Fibroblast of villous mesenchyme (primary cell): ENCODE data around the gene PDGFRB. TPM values are rescaled to one million over a fixed set of nuclear protein-coding genes. Genes with fewer than 3 reads are reported as not detected.

Experiments
- DNase-seq: peaks from one replicate; pipeline ENCODE4 v3.0.0-alpha.2; 2010; ENCODE audit warnings: low read depth
- H3K4me3 ChIP-seq: 2 replicates; pipeline ENCODE4 v1.5.1; 2011; ENCODE audit warnings: low read depth, mild to moderate bottlenecking, low read length
- total RNA-seq: library from RNA; depleted of rRNA; stranded (reverse); fragments of >200 nt; gene quantifications from 2 replicates; pipeline ENCODE4 v1.2.3, GENCODE V29; 2012
- TF ChIP-seq, protein P1 (sequence below): IDR thresholded peaks from 2 replicates; pipeline ENCODE4 v1.5.1; 2012; ENCODE audit warnings: low read depth, mild to moderate bottlenecking, low read length; ENCODE audit not compliant: insufficient read depth

PDGFRB gene
- total RNA-seq, 1 donor = 341 TPM

- no peak for DNase-seq
- TF ChIP-seq, protein P1, sequence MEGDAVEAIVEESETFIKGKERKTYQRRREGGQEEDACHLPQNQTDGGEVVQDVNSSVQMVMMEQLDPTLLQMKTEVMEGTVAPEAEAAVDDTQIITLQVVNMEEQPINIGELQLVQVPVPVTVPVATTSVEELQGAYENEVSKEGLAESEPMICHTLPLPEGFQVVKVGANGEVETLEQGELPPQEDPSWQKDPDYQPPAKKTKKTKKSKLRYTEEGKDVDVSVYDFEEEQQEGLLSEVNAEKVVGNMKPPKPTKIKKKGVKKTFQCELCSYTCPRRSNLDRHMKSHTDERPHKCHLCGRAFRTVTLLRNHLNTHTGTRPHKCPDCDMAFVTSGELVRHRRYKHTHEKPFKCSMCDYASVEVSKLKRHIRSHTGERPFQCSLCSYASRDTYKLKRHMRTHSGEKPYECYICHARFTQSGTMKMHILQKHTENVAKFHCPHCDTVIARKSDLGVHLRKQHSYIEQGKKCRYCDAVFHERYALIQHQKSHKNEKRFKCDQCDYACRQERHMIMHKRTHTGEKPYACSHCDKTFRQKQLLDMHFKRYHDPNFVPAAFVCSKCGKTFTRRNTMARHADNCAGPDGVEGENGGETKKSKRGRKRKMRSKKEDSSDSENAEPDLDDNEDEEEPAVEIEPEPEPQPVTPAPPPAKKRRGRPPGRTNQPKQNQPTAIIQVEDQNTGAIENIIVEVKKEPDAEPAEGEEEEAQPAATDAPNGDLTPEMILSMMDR = no peak
- no peak overlapping the region for H3K4me3 ChIP-seq
Measured at GRCh38 chr5:150133581-150134197, 22.0 kb downstream of the PDGFRB start.

DNA sequence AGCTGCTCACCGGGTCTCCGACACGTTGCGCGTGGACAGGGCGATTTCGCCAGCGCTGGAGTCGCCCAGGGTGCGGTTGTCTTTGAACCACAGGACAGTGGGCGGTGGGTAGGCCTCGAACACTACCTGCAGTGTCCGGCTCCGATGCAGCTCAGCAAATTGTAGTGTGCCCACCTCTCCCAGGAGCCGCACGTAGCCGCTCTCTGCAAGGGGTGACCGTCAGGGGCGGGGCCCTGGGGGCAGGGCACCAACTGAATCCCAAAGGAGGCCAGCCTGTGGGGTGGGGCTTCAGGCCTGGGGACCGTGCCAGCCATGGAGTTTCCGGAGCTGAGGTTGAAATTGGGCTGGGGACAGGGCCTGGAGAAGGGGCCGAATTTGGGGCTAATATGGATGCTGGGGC is 22.9 kb downstream of the PDGFRB start:
- TF ChIP-seq, protein P1 = no peak
- no peak overlapping the region for H3K4me3 ChIP-seq
- DNase-seq = no peak

GRCh38 chr5:150131978-150132694 is 23.5 kb downstream of the PDGFRB start:
- peak; percentile 58 for DNase-seq
- TF ChIP-seq, protein P1 = no peak

GRCh38 chr5:150131461-150131860 is 24.2 kb downstream of the PDGFRB start:
- TF ChIP-seq, protein P1 = no peak
- DNase-seq = no peak

More at GRCh38 chr5:150131978-150132694, 23.5 kb downstream of the PDGFRB start:
- H3K4me3 ChIP-seq = no peak overlapping the region

GRCh38 chr5:150130493-150130922 is 25.1 kb downstream of the PDGFRB start:
- no peak for DNase-seq
- TF ChIP-seq, protein P1 = no peak
- no peak overlapping the region for H3K4me3 ChIP-seq

More at GRCh38 chr5:150131461-150131860, 24.2 kb downstream of the PDGFRB start:
- no peak overlapping the region for H3K4me3 ChIP-seq

GRCh38 chr5:150129813-150130492 is 25.7 kb downstream of the PDGFRB start:
- peak; percentile 86 for DNase-seq
- TF ChIP-seq, protein P1 = peak; percentile 98
- H3K4me3 ChIP-seq = no peak overlapping the region
